ENCODE data around the gene SKA3.
A peak's percentile ranks its signal among the peaks of the same experiment; 100 is the strongest.
"Not testable (repeated sequence)": the region's sequence is repeated elsewhere in the genome, so short reads cannot be mapped to it uniquely, and the experiment has no call there.

The SKA3 gene

GRCh38 chr13:21176215-21176981, at the start of gene SKA3, which contains the start of gene MRPL57:
TSS of gene SKA3 (minus strand) at chr13:21176552. CDS start at chr13:21176477, 75 bp downstream.
TSS of gene MRPL57 (plus strand) at chr13:21176658. CDS start at chr13:21176917, 259 bp downstream.
- H3K4me3 Mint-ChIP-seq = peak within 1 kb of the TSS; percentile 97
- DNase-seq (peak; percentile 94), ATAC-seq (peak; percentile 96)
- H3K27ac Mint-ChIP-seq = peak within 1 kb of the TSS; percentile 97
- no peaks in the 10 kb centered on the region for H3K27me3 Mint-ChIP-seq
- H3K36me3 Mint-ChIP-seq (ENCODE audit: low read depth) = peaks cover 32% of the 10 kb centered on the region
- peaks cover 35% of the 10 kb centered on the region for H3K4me1 Mint-ChIP-seq
- H3K9me3 Mint-ChIP-seq = no peaks in the 10 kb centered on the region

DNA sequence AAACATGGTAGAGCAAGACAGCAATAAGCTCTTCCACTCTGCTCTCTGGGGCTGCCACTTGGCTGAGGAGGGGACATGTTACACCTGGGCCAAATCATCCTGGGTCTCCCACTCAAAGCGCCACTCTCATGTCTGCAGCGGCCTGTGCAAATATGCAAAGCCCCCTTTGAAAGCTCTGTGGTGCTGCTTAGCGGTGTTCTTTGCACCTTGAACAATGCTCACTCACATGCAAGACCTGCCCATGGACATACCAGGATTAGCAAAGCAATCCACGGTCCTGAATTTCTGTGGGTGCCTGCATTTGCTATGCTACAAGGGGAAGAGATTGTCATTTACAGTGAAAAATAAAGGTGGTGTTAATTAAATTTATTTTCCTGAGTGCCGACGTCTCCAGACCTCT, 48.7 kb upstream of the SKA3 start:
- no peak overlapping the region for H3K4me3 Mint-ChIP-seq
- no peak for ATAC-seq
- no peak for DNase-seq
- H3K36me3 Mint-ChIP-seq (ENCODE audit: low read depth) = no peaks in the 10 kb centered on the region
- H3K27me3 Mint-ChIP-seq = peaks cover 6% of the 10 kb centered on the region
- H3K27ac Mint-ChIP-seq = no peak overlapping the region
- peaks cover 13% of the 10 kb centered on the region for H3K9me3 Mint-ChIP-seq
- no peaks in the 10 kb centered on the region for H3K4me1 Mint-ChIP-seq

DNA sequence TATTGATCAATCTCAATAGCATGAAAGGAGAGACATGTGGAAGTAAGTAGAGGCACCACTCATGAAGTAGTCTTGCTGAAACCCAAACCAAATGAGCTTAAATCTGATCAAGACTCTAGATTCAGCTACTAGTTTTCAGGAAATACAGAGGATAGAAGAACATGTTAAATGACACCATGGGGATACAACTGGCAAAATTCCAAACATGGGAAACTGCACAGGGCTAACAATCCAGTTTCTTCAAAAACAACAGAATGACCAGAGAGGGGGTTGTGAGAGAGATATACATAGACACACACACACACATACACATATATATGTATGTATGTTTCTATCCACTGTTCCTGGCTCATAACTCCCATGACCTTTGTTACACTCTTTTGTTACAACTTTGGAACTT, 44.9 kb upstream of the SKA3 start:
- peaks cover 12% of the 10 kb centered on the region for H3K4me1 Mint-ChIP-seq
- H3K36me3 Mint-ChIP-seq (ENCODE audit: low read depth) = no peaks in the 10 kb centered on the region
- DNase-seq = no peak
- ATAC-seq = no peak
- H3K9me3 Mint-ChIP-seq = peaks cover 13% of the 10 kb centered on the region
- no peak overlapping the region for H3K4me3 Mint-ChIP-seq
- H3K27me3 Mint-ChIP-seq = peaks cover 3% of the 10 kb centered on the region
- H3K27ac Mint-ChIP-seq = no peak overlapping the region

- H3K4me3 Mint-ChIP-seq; H3K36me3 Mint-ChIP-seq (ENCODE audit: low read depth); H3K27me3 Mint-ChIP-seq; ATAC-seq; H3K27ac Mint-ChIP-seq; DNase-seq: not testable (repeated sequence)
- peaks cover 12% of the 10 kb centered on the region for H3K4me1 Mint-ChIP-seq
- peaks cover 13% of the 10 kb centered on the region for H3K9me3 Mint-ChIP-seq
Observed at GRCh38 chr13:21219716-21220115, 43.4 kb upstream of the SKA3 start.

DNA sequence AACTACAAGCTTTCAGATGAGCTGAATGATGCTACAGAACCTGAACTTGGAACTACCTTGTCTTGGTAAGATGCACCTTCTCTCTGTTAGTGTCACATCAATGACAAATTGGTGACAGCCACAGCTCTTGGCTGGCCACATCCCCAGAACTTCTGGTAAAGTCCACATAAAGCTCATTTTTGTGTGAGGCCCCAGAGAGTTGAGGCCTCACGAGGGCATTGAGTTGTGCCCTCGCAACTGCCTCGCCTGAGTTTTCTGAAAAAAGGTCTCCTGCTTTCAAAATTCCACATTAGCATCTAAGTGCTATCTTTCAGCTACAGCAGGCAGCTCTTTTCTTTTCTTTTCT, 42.7 kb upstream of the SKA3 start:
- DNase-seq (no peak), ATAC-seq (no peak)
- H3K27ac Mint-ChIP-seq = no peak overlapping the region
- H3K36me3 Mint-ChIP-seq (ENCODE audit: low read depth) = no peaks in the 10 kb centered on the region
- H3K27me3 Mint-ChIP-seq = peaks cover 3% of the 10 kb centered on the region
- H3K4me1 Mint-ChIP-seq = peaks cover 12% of the 10 kb centered on the region
- H3K9me3 Mint-ChIP-seq = peaks cover 13% of the 10 kb centered on the region
- no peak overlapping the region for H3K4me3 Mint-ChIP-seq

DNA sequence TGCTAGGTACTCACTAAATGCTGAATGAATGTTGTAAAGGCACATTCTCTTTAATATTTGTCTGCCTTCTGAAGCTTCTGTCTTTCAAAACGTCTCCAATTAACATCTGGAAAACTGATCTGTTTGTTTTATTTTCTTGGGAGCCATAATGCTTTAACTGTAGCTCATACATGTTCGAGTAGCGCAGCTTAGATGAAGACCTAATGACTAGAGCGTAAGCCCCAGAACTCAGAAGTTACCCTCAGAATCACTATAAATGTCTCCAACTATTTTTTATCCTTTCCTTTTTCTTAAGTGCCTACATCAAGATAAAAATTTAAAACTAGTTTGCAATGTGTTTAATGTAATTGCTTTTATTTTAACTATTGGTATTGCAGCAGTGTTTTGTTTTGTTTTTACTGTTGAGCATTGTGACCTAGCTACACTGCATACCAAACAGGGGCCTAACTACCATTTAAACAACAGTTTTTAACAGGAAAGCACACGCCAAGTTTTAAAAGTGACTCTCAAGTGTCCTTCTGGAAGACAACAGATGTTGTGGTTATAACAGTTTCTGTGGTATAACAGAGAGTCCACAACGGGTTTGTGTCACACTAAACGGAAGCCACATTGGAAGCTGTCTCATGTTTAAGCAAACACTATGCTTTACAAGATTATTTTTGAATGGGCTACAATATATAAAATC, 42.1 kb upstream of the SKA3 start:
- peaks cover 12% of the 10 kb centered on the region for H3K4me1 Mint-ChIP-seq
- H3K4me3 Mint-ChIP-seq = no peak overlapping the region
- H3K27ac Mint-ChIP-seq = no peak overlapping the region
- DNase-seq (no peak), ATAC-seq (peak; percentile 77)
- H3K27me3 Mint-ChIP-seq = peaks cover 7% of the 10 kb centered on the region
- H3K9me3 Mint-ChIP-seq = peaks cover 13% of the 10 kb centered on the region
- H3K36me3 Mint-ChIP-seq (ENCODE audit: low read depth) = no peaks in the 10 kb centered on the region

- peaks cover 12% of the 10 kb centered on the region for H3K4me1 Mint-ChIP-seq
- no peak overlapping the region for H3K27ac Mint-ChIP-seq
- no peak for DNase-seq
- H3K27me3 Mint-ChIP-seq = peaks cover 5% of the 10 kb centered on the region
- no peaks in the 10 kb centered on the region for H3K36me3 Mint-ChIP-seq (ENCODE audit: low read depth)
- H3K4me3 Mint-ChIP-seq = no peak overlapping the region
- peaks cover 11% of the 10 kb centered on the region for H3K9me3 Mint-ChIP-seq
- no peak for ATAC-seq
Observed at GRCh38 chr13:21216332-21216731, 40.0 kb upstream of the SKA3 start.

DNA sequence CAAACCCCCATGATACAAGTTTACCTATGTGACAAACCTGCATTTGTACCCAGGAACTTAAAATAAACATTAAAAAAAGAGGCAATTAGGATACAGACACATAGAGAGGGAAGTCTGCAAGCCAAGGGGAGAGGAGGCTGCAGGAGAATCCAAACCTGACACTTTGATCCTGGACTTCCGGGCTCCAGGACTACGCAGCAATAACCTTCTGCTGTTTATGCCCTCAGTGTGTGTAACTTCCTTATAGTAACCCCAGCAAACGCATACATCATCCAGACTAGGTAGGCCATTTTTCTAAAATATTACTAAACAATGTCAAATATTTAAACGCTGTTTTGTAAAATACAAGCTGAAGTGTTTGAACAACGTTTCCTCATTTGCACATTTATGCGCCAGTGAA, 39.1 kb upstream of the SKA3 start:
- not testable (repeated sequence) for ATAC-seq, H3K27me3 Mint-ChIP-seq

DNA sequence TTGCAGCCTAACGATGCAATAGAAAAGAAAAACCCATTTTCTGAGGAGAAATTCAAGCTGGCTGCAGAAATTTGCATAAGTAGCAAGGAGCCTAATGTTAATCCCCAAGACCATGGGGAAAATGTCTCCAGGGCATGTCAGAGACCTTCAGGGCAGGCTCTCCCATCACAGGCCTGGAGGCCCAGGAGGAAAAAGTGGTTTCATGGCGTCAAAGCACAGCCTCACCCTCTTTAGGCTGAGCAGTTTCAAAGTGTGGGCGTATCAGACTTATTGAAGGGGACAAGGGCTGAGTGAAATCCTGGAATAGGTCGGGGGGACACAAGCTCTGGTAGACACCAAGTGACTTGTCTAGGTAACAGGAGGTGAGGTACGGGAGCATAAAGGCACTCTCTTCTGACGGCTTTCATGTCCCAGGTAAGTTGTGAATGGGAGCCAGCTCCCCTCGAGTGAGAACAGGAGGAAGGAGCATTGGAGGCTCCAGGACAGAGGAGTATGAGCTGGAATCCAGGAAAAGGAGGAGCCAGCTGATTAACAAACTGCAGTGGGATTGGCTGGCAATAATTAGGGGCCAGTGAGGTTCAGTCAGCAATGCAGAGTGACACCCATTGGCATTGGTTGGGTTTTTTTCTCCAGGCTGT, 35.9 kb upstream of the SKA3 start:
- Mint-ChIP-seq H3K4me1 (no peaks in the 10 kb centered on the region), H3K27me3 (peaks cover 7% of the 10 kb centered on the region), H3K36me3 (ENCODE audit: low read depth) (no peaks in the 10 kb centered on the region), H3K9me3 (peaks cover 8% of the 10 kb centered on the region), H3K27ac (no peak overlapping the region), H3K4me3 (no peak overlapping the region)
- no peak for ATAC-seq
- no peak for DNase-seq

More for the DNA sequence above, 39.1 kb upstream of the SKA3 start:
- H3K9me3 Mint-ChIP-seq; H3K36me3 Mint-ChIP-seq (ENCODE audit: low read depth); DNase-seq; H3K27ac Mint-ChIP-seq; H3K4me3 Mint-ChIP-seq: not testable (repeated sequence)
- H3K4me1 Mint-ChIP-seq = peaks cover 12% of the 10 kb centered on the region

DNA sequence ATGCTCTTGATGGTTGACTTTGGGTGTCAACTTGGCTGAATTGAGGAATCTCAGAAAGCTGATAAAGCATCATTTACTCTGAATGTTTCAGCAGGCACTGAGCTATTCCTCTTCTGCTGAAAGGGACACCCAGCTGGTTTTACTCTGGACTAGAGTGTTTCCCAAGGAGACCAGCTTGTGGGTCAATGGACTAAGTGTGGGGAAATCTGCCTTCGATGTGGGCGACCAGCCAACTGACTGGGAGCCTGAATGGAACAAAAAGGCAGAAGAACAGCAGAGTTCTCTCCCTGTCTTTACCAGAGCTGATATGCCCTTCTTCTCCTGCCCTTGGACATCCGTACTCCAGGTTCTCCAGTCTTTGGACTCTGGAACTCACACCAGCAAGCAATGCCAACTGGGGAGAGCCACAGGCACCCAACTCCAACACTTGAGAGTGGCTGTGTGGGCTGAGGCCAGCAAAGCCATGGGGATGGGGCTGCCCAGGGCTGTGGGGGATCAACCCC, 32.4 kb upstream of the SKA3 start:
- no peak overlapping the region for H3K4me3 Mint-ChIP-seq
- no peak for ATAC-seq
- H3K9me3 Mint-ChIP-seq = peaks cover 8% of the 10 kb centered on the region
- no peak for DNase-seq
- no peaks in the 10 kb centered on the region for H3K4me1 Mint-ChIP-seq
- H3K27me3 Mint-ChIP-seq = peaks cover 5% of the 10 kb centered on the region
- no peak overlapping the region for H3K27ac Mint-ChIP-seq
- H3K36me3 Mint-ChIP-seq (ENCODE audit: low read depth) = no peaks in the 10 kb centered on the region

DNA sequence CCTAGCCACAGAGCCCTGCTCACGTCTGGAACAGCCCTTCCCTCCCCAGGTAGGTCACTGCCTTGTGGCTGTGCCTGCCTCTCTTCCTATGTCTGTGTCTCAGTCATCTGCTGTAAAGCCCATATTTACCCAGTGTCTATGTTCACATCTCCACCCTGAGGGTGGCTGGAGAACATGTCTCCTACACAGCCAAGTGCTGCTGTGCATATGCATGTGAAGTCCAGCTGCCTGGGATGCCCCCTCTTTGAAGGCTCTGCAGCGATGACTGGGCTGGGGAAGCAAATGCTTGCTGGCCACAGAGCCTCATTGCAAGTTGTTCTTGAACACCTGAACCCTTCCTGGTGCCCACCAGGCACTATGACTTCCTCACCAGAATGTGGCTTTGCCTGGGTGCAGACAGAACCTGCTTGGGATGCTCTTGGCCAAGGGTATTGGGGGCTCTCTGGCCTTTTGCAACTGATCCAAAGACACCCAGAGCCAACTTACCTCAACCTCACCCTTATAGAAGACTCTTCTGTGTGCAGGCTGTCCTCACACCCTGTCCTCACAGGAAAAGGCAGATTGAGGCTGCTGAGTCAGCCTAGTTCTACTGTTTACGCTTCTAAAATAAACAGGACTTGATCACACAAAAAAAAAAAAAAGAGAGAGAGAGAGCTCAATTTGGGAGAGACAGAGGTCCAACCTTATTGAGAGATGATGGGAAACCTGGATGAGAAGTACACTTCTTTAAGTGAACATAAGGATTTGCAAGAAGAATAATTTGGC, 26.6 kb upstream of the SKA3 start:
- ATAC-seq = no peak
- H3K27me3 Mint-ChIP-seq = peaks cover 2% of the 10 kb centered on the region
- H3K27ac Mint-ChIP-seq = no peak overlapping the region

GRCh38 chr13:21201456-21202190, 25.3 kb upstream of the SKA3 start:
- DNase-seq = not testable (repeated sequence)

More for the DNA sequence above, 26.6 kb upstream of the SKA3 start:
- no peak for DNase-seq
- Mint-ChIP-seq H3K36me3 (ENCODE audit: low read depth) (no peaks in the 10 kb centered on the region), H3K9me3 (peaks cover 6% of the 10 kb centered on the region), H3K4me3 (no peak overlapping the region), H3K4me1 (no peaks in the 10 kb centered on the region)

GRCh38 chr13:21198391-21198790, 22.0 kb upstream of the SKA3 start:
- not testable (repeated sequence) for H3K4me3 Mint-ChIP-seq; H3K27me3 Mint-ChIP-seq; H3K9me3 Mint-ChIP-seq; DNase-seq; H3K4me1 Mint-ChIP-seq; ATAC-seq; H3K27ac Mint-ChIP-seq; H3K36me3 Mint-ChIP-seq (ENCODE audit: low read depth)

More at GRCh38 chr13:21201456-21202190, 25.3 kb upstream of the SKA3 start:
- not testable (repeated sequence) for H3K4me1 Mint-ChIP-seq; H3K4me3 Mint-ChIP-seq; H3K27ac Mint-ChIP-seq; H3K27me3 Mint-ChIP-seq; H3K9me3 Mint-ChIP-seq; ATAC-seq; H3K36me3 Mint-ChIP-seq (ENCODE audit: low read depth)

All from activated naive CD8-positive, alpha-beta T cell treated with anti-CD3 and anti-CD28 coated beads, Interleukin-2, amount 50 U/mL, for 24 hours (primary cell).